HG03558 (cell line): ENCODE measurements around the gene RNF13.
"Not testable (repeated sequence)": the region's sequence is repeated elsewhere in the genome, so short reads cannot be mapped to it uniquely, and the experiment has no call there.

Experiments
- ATAC-seq: cut with Tn5 transposase; IDR thresholded peaks from one replicate; pipeline ENCODE4 v1.9.1; 2021; ENCODE audit warnings: moderate number of reproducible peaks; ENCODE audit not compliant: unreplicated experiment; ENCODE audit errors: extremely low read depth

Gene RNF13

GRCh38 chr3:149943966-149944365 is 131.0 kb downstream of the RNF13 start:
- not testable (repeated sequence) for ATAC-seq

- ATAC-seq, result no peak
These were observed 134.2 kb downstream of the RNF13 start for GRCh38 chr3:149947231-149947630.

DNA sequence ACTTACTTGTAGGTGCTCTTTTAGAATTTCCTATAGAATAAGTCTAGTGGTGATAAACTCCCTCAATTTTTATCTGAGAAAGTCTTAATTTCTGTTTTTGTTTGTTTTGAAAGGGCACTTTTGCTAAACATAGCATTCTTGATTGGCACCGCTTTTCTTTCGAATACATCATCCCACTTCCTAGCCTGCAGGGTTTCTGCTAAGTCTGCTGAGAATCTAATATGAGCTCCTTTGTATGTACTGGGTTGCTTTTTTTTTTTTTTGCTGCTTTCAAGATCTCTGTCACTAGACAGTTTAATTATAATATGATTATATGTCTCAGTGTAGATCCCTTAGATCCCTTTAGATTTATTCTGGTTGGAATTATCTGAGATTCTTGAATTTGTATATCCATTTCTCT is 136.2 kb downstream of the RNF13 start:
- ATAC-seq, result no peak

DNA sequence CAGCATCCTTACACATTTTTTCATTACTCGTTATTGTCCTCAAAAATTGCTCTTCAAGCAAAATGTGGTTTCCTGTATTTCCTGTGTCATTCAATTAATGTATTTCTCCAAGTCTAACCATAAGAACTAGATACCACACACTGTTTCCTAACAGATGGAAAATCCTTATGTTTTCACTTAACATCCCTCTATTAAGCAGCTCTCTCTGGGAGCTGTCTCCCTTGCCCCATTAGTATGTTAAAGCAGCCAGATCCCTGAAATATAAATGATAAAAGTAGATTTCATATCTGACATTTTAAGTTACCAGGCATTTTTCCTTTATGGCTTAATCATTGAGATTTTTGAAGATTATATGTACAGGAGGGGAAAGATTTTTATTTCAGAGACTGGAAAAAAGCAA is 141.8 kb downstream of the RNF13 start:
- ATAC-seq, result no peak

DNA sequence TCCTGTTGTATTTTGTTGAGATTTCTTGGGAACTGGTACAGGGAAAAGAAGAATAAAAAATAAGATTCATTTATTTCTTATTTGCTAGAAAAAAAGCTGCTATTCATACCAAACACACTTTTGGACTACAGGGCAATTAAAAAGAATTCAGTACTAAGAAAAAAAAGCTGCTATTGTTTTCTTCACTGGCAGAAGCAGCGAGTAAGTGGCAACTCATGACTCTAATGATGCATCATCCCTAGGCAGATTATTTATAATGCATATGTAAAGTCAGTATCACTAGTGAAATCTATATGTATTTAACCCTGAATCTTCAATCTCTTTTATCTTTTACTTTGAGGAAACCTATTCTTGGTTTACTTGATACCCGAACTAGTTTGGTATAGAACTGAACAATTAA is 142.4 kb downstream of the RNF13 start:
- no peak for ATAC-seq

DNA sequence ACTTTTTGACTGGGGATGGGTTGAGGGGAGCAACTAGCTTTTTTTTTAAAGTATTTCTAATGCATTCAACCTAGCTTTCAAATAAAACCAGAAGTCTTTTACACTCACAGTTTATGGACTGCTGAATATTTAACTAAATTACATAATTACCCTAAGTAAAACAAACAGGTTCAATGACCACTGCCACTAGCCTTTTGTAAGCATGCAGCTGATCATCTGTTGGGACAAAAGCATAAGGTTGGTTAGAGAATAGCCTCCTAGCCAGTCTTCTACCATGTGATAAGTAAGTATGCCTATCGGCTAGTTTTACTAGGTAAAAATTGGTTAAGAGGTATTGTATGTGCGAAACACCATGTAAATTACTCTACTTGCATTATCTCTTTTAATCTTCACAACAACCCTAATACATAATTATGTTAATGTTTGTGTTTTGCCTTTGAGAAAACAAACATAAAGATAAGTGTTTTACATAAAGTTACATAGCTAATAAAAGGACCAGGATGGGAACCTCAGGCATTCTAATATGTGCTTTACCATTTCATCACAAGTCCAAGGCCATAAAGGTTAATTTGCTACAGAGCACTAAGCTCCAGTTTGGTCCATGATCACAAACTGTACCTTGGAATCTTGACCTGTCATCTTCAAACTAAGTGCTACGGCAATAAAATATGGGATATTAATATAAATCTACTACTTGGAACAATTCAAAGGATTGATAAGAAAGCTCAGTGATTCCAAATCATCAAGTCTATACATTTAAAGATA is 144.5 kb downstream of the RNF13 start:
- no peak for ATAC-seq

DNA sequence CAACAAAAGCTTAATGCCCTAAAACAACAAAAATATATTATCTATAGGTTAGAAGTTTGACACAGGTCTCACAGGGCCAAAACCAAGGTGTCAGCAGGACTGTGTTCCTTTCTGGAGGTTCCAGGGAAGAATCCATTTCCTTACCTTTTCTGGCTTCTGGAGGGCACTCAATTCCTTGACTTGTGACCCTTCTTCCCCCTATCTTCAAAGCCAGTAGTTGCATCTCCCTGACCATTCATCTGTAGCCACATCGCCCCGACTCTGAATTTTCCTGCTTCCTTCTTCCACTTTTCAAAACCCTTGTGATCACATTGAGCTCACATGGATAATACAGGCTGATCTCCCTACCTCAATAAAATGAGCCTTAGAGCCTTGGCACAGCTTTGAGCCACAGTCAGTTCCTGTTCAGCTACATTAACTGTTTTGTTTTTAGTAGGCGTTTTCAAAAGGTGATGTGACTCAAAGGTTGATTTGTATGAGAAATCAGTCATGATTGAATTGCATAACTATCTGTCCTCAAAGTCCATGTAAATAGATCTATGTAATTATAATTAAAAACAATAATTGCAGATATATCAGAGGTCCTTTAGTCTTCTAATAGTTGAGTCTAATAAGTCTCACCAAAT is 145.3 kb downstream of the RNF13 start:
- no peak for ATAC-seq

- no peak for ATAC-seq
These were observed 146.4 kb downstream of the RNF13 start for GRCh38 chr3:149959443-149959842.

GRCh38 chr3:149963485-149963884 is 150.5 kb downstream of the RNF13 start:
- no peak for ATAC-seq

- ATAC-seq, result no peak
These were observed 151.3 kb downstream of the RNF13 start for GRCh38 chr3:149964291-149964690.

DNA sequence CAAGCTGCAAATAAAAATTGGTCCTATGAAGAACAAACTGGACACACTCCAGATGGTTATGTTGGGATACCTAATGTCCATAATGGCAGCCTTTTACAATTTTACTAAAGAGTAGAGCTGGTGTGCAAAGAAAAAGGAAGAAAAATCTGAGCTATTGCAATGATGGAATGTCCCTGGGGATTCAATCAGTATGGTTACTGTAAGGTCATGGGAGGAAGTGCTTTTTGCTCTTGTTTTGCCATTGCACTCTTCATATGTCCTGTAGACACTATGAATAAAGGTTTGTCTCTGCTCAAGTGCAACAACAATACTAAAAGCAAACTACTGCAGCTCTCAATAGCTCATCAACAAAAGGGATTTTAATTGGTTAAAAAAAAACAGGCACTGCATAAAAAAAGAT is 152.3 kb downstream of the RNF13 start:
- ATAC-seq, result no peak

- no peak for ATAC-seq
These were observed 154.2 kb downstream of the RNF13 start for GRCh38 chr3:149967086-149967685.

- no peak for ATAC-seq
These were observed 155.2 kb downstream of the RNF13 start for GRCh38 chr3:149968216-149968615.

DNA sequence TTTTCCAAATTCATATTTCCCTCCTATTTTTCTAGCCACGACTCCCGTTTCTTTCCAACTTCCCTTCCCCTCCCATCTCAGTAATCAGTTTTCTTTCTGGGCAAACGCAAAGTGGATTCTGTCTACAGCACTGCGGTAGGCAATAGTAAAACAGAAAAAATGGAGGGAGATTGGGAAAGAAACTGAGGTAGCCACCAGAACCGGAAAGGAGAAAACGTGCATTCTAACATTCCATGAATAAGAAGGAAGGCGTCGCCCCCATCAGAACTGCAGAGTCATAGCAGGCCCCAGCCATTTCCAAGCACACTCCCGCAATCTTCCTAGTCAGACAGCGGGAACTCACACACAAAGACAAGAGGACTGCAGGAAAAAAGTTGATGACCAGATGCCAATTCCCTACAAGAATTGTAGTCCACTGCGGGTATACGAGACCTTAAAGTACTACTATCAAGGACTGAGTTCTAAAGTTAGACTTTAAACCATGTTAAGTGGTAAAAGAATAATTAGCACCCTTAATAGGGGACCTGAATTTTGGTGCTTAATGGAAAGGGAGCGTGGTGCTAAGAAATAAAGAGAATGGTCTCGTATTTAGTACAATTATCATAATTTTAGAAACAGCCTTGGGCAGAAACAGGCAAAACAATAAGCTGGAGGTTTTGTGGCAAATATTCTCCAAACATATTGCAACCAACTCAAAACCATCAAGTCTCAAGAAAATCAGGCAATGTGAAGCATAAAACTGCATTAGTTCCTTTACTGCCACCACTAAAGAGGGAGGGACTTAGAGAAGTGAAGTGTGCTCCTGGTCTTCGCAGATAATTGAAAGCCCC is 156.3 kb downstream of the RNF13 start:
- no peak for ATAC-seq

GRCh38 chr3:149969940-149970715 is 157.1 kb downstream of the RNF13 start:
- ATAC-seq, result peak; percentile 32

- peak; percentile 19 for ATAC-seq
These were observed 157.8 kb downstream of the RNF13 start, which contains the start of gene PFN2 for GRCh38 chr3:149970716-149971402. Gene PFN2 (minus strand): TSS chr3:149970895. CDS start chr3:149970856, 39 bp downstream.

- no peak for ATAC-seq
These were observed 158.5 kb downstream of the RNF13 start for GRCh38 chr3:149971403-149972075.

- ATAC-seq, result no peak
These were observed 162.9 kb downstream of the RNF13 start for GRCh38 chr3:149975919-149976318.

DNA sequence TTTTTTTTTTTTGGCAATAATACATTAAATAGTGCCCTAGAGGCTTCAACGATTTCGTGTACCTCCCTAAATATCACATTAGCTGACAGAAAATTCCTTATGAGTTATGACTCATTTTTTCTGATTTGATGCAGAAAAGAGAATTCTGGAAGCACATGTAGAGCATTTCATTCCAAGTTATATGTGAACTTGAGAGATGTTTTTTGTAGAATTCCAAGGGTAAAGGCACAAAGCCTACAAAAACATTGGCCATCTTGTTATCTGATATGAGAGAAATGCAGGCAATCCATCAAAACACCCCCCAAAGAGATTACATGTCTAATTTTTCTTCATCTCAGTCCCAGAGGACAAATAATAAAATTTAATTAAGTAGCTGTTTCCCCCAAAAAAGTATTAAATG is 164.4 kb downstream of the RNF13 start:
- no peak for ATAC-seq
